ENCODE data around the gene RB1. TPM values are rescaled to one million over a fixed set of nuclear protein-coding genes. Genes with fewer than 3 reads are reported as not detected.

Gene RB1
- total and polyA plus RNA-seq, 9 of the 15 experiments (the other 6 are each of a cell fraction or from before 2014, with no cell fraction given) = 5.0 to 23.8 (median 17.9) TPM

GRCh38 chr13:48506092-48506701 is 202.6 kb downstream of the RB1 start:
- Histone ChIP-seq H3K4me1 (replicated peaks in 1 of 2; ENCODE audit: control insufficient read depth in 2 of 2, insufficient read depth in 2 of 2, low read length in 2 of 2) (peaks cover 0 to 3% of the 10 kb centered on the region in 2 experiments; a peak in 3 of 5 replicates), H3K4me3 (no peak overlapping the region), H3K9me1 (ENCODE audit: control insufficient read depth, insufficient read depth, low read length) (no peaks in the 10 kb centered on the region), H3K36me3 (ENCODE audit: control insufficient read depth, insufficient read depth, low read length) (no peaks in the 10 kb centered on the region), H3K27me3 (ENCODE audit: control insufficient read depth in 2 of 2, insufficient read depth in 2 of 2, low read length in 2 of 2) (0 out of 5 replicates have a peak, but pooled peaks cover 0 to 5% of the 10 kb centered on the region in 2 experiments), H3K79me2 (ENCODE audit: control insufficient read depth, insufficient read depth, low read length) (no peaks in the 10 kb centered on the region), H3K27ac (ENCODE audit: extremely low read depth, low read depth, low read length) (no peak overlapping the region), H3K9ac (ENCODE audit: insufficient read depth in 1 of 2, low read depth in 2 of 2, low read length in 2 of 2) (no peak overlapping the region), H3K4me2 (ENCODE audit: insufficient read depth, low read length) (no peak overlapping the region), H2AFZ (ENCODE audit: low read depth, low read length) (no peak overlapping the region), H4K20me1 (replicated peaks; ENCODE audit: control insufficient read depth, insufficient read depth, low read length) (no peaks in the 10 kb centered on the region), H3K9me3 (replicated peaks; ENCODE audit: control insufficient read depth, insufficient read depth, low read depth, low read length) (no peaks in the 10 kb centered on the region)
- 42% methylated on average over 9 of the region's 14 CpGs for WGBS (ENCODE audit: insufficient coverage, low coverage, missing lambda C conversion rate)
- FAIRE-seq (no peak), ATAC-seq (no peak), DNase-seq (ENCODE audit: extremely low read depth in 1 of 4, low spot score in 3 of 4) (no peak)
- ChIA-PET CTCF (ENCODE audit: low intra/inter-chr PET ratio) (no interaction called here), POLR2A (no interaction called here)
- no TSS peak for BruUV-seq (replicated peaks)
- intact Hi-C loops (cut with micrococcal nuclease) = no loop called here
- TF ChIP-seq MXI1 (IDR thresholded peaks at IDR 0.05; ENCODE audit: low read depth, low read length) = no peak
- no peak for TF ChIP-seq ZNF561 (CRISPR knock-in tag; conservative IDR thresholded peaks at IDR 0.05)
- no peak for TF ChIP-seq CEBPG (CRISPR knock-in tag; IDR thresholded peaks at IDR 0.05)
- no peak for TF ChIP-seq CEBPG (tag; conservative IDR thresholded peaks at IDR 0.05 in 1 of 2, IDR thresholded peaks at IDR 0.05 in 1 of 2)
- TF ChIP-seq ZNF143 (CRISPR knock-in tag; IDR thresholded peaks at IDR 0.05) = no peak
- TF ChIP-seq KDM1A (IDR thresholded peaks at IDR 0.05) = no peak
- TF ChIP-seq, protein P1, sequence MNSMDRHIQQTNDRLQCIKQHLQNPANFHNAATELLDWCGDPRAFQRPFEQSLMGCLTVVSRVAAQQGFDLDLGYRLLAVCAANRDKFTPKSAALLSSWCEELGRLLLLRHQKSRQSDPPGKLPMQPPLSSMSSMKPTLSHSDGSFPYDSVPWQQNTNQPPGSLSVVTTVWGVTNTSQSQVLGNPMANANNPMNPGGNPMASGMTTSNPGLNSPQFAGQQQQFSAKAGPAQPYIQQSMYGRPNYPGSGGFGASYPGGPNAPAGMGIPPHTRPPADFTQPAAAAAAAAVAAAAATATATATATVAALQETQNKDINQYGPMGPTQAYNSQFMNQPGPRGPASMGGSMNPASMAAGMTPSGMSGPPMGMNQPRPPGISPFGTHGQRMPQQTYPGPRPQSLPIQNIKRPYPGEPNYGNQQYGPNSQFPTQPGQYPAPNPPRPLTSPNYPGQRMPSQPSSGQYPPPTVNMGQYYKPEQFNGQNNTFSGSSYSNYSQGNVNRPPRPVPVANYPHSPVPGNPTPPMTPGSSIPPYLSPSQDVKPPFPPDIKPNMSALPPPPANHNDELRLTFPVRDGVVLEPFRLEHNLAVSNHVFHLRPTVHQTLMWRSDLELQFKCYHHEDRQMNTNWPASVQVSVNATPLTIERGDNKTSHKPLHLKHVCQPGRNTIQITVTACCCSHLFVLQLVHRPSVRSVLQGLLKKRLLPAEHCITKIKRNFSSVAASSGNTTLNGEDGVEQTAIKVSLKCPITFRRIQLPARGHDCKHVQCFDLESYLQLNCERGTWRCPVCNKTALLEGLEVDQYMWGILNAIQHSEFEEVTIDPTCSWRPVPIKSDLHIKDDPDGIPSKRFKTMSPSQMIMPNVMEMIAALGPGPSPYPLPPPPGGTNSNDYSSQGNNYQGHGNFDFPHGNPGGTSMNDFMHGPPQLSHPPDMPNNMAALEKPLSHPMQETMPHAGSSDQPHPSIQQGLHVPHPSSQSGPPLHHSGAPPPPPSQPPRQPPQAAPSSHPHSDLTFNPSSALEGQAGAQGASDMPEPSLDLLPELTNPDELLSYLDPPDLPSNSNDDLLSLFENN (IDR thresholded peaks at IDR 0.05; ENCODE audit: low read depth in 2 of 2, low read length in 2 of 2) = no peak
- no peak for TF ChIP-seq SAFB2 (IDR thresholded peaks at IDR 0.05; ENCODE audit: borderline replicate concordance, low read depth, low read length, severe bottlenecking)
- no peak for TF ChIP-seq CBX3 (IDR thresholded peaks at IDR 0.05; ENCODE audit: borderline replicate concordance in 1 of 2, low read length in 2 of 2)
- no peak for TF ChIP-seq ILK (tag; IDR thresholded peaks at IDR 0.05; ENCODE audit: borderline replicate concordance, low read depth)
- no peak for TF ChIP-seq RBBP5 (IDR thresholded peaks at IDR 0.05; ENCODE audit: borderline replicate concordance, insufficient read depth, low read length, poor library complexity, severe bottlenecking)
- TF ChIP-seq COPS2 (conservative IDR thresholded peaks at IDR 0.05) = no peak
- TF ChIP-seq ASH1L (IDR thresholded peaks at IDR 0.05; ENCODE audit: borderline replicate concordance, low read depth, partially characterized antibody) = no peak
- no peak for TF ChIP-seq KLF1 (tag; IDR thresholded peaks at IDR 0.05)
- no peak for TF ChIP-seq MAFK (IDR thresholded peaks at IDR 0.05; ENCODE audit: low read length)
- no peak for TF ChIP-seq HDAC3 (IDR thresholded peaks at IDR 0.05; ENCODE audit: borderline replicate concordance, partially characterized antibody)
- no peak for TF ChIP-seq ELF4 (CRISPR knock-in tag; IDR thresholded peaks at IDR 0.05)
- TF ChIP-seq ZNF354B (CRISPR knock-in tag; IDR thresholded peaks at IDR 0.05) = no peak
- in situ Hi-C loops (cut with MboI) = no loop called here

Measured in K562 (cell line).